ENCODE data around the gene ATG16L1. TPM values are rescaled to one million over a fixed set of nuclear protein-coding genes. Genes with fewer than 3 reads are reported as not detected.

Gene ATG16L1
- total RNA-seq, 1 experiment from 2014 or later: 52.3 TPM

GRCh38 chr2:233223059-233223894 is 28.2 kb upstream of the ATG16L1 start:
- Histone ChIP-seq H3K4me1 (ENCODE audit: control insufficient read depth, insufficient read depth, low read length) (no peaks in the 10 kb centered on the region), H3K36me3 (ENCODE audit: control insufficient read depth, insufficient read depth, low read length) (no peaks in the 10 kb centered on the region), H3K27me3 (ENCODE audit: control insufficient read depth, insufficient read depth, low read length) (no peaks in the 10 kb centered on the region), H3K4me3 (ENCODE audit: low read depth in 2 of 2, low read length in 2 of 2) (no peak overlapping the region), H3K9me3 (ENCODE audit: control insufficient read depth, insufficient read depth, low read depth, low read length) (no peaks in the 10 kb centered on the region), H3K27ac (ENCODE audit: low read length) (no peak overlapping the region)
- in situ Hi-C loops (cut with HindIII; ENCODE audit: low pct_unique_long_range_greater_than_20kb, low sequenced_read_pairs): no loop called here
- ATAC-seq (no peak), DNase-seq (ENCODE audit: low read depth, low spot score) (no peak)
- no TSS peak for BruUV-seq (replicated peaks)
- TF ChIP-seq SIN3A (IDR thresholded peaks at IDR 0.05; ENCODE audit: borderline replicate concordance, insufficient read depth, low read depth, low read length) (no peak), TCF7L2 (IDR thresholded peaks at IDR 0.05; ENCODE audit: low read depth, low read length) (no peak), POLR2AphosphoS5 (IDR thresholded peaks at IDR 0.05; ENCODE audit: low read depth, low read length) (no peak), REST (IDR thresholded peaks at IDR 0.05; ENCODE audit: insufficient read depth in 1 of 2, low read depth in 2 of 2, low read length in 1 of 2) (no peak), CTCF (IDR thresholded peaks at IDR 0.05) (no peak)
- intact Hi-C loops (cut with micrococcal nuclease; ENCODE audit: unreplicated experiment): no loop called here
- POLR2A ChIA-PET: no interaction called here
- CTCF ChIA-PET: no interaction called here

- H3K9me3 ChIP-seq (ENCODE audit: control insufficient read depth, insufficient read depth, low read depth, low read length): no peaks in the 10 kb centered on the region
- ATAC-seq: no peak
- H3K27ac ChIP-seq (ENCODE audit: low read length): no peak overlapping the region
- no peak overlapping the region for H3K4me3 ChIP-seq (ENCODE audit: low read depth in 2 of 2, low read length in 2 of 2)
- BruUV-seq (replicated peaks): no TSS peak
- intact Hi-C loops (cut with micrococcal nuclease; ENCODE audit: unreplicated experiment) (no loop called here), in situ Hi-C loops (cut with HindIII; ENCODE audit: low pct_unique_long_range_greater_than_20kb, low sequenced_read_pairs) (no loop called here)
- no peak for DNase-seq (ENCODE audit: low read depth, low spot score)
- H3K4me1 ChIP-seq (ENCODE audit: control insufficient read depth, insufficient read depth, low read length): no peaks in the 10 kb centered on the region
- H3K36me3 ChIP-seq (ENCODE audit: control insufficient read depth, insufficient read depth, low read length): no peaks in the 10 kb centered on the region
- CTCF ChIA-PET: interaction anchor here (0.7 kb wide), 1 partner anchor 14 kb away, joined by 5 read pairs; no protein-coding TSS in a partner anchor
- no peaks in the 10 kb centered on the region for H3K27me3 ChIP-seq (ENCODE audit: control insufficient read depth, insufficient read depth, low read length)
- TF ChIP-seq CTCF (IDR thresholded peaks at IDR 0.05) (no peak), SIN3A (IDR thresholded peaks at IDR 0.05; ENCODE audit: borderline replicate concordance, insufficient read depth, low read depth, low read length) (no peak), POLR2AphosphoS5 (IDR thresholded peaks at IDR 0.05; ENCODE audit: low read depth, low read length) (no peak), REST (IDR thresholded peaks at IDR 0.05; ENCODE audit: insufficient read depth in 1 of 2, low read depth in 2 of 2, low read length in 1 of 2) (no peak), TCF7L2 (IDR thresholded peaks at IDR 0.05; ENCODE audit: low read depth, low read length) (no peak)
- POLR2A ChIA-PET: no interaction called here
Measured at GRCh38 chr2:233225230-233226068, 26.0 kb upstream of the ATG16L1 start.
